Measurements from ENCODE around the gene CCL7.

The CCL7 gene

GRCh38 chr17:34252444-34253138, 17.4 kb upstream of the CCL7 start:
- Histone ChIP-seq H3K4me1 (ENCODE audit: control insufficient read depth in 1 of 2, insufficient read depth in 1 of 2, low read depth in 1 of 2, low read length in 1 of 2) (peaks cover 37 to 62% of the 10 kb centered on the region in 2 experiments), H3K4me3 (ENCODE audit: low read depth in 1 of 2, low read length in 1 of 2) (no peak overlapping the region)

GRCh38 chr17:34253139-34253525, 16.9 kb upstream of the CCL7 start:
- TF ChIP-seq CTCF (IDR thresholded peaks at IDR 0.05) = no peak

More at GRCh38 chr17:34252444-34253138, 17.4 kb upstream of the CCL7 start:
- Histone ChIP-seq H3K27ac (no peak overlapping the region), H3K27me3 (peaks cover 11% of the 10 kb centered on the region), H3K9me3 (no peaks in the 10 kb centered on the region), H3K36me3 (no peaks in the 10 kb centered on the region)
- TF ChIP-seq CTCF (IDR thresholded peaks at IDR 0.05) = no peak

GRCh38 chr17:34254146-34254545, 15.9 kb upstream of the CCL7 start:
- no peak for TF ChIP-seq CTCF (IDR thresholded peaks at IDR 0.05)
- Histone ChIP-seq H3K9me3 (no peaks in the 10 kb centered on the region), H3K27ac (no peak overlapping the region), H3K27me3 (peaks cover 11% of the 10 kb centered on the region), H3K36me3 (no peaks in the 10 kb centered on the region), H3K4me3 (ENCODE audit: low read depth in 1 of 2, low read length in 1 of 2) (no peak overlapping the region), H3K4me1 (ENCODE audit: control insufficient read depth in 1 of 2, insufficient read depth in 1 of 2, low read depth in 1 of 2, low read length in 1 of 2) (peaks cover 22 to 46% of the 10 kb centered on the region in 2 experiments)

More at GRCh38 chr17:34253139-34253525, 16.9 kb upstream of the CCL7 start:
- no peak overlapping the region for H3K27ac ChIP-seq
- H3K36me3 ChIP-seq = no peaks in the 10 kb centered on the region
- no peaks in the 10 kb centered on the region for H3K9me3 ChIP-seq
- peaks cover 11% of the 10 kb centered on the region for H3K27me3 ChIP-seq
- H3K4me3 ChIP-seq (ENCODE audit: low read depth in 1 of 2, low read length in 1 of 2) = no peak overlapping the region
- H3K4me1 ChIP-seq (ENCODE audit: control insufficient read depth in 1 of 2, insufficient read depth in 1 of 2, low read depth in 1 of 2, low read length in 1 of 2) = peaks cover 32 to 56% of the 10 kb centered on the region in 2 experiments

- no peak within 1 kb of the TSS for H3K4me3 ChIP-seq (ENCODE audit: low read depth in 1 of 2, low read length in 1 of 2)
- TF ChIP-seq CTCF (IDR thresholded peaks at IDR 0.05) = no peak
- H3K9me3 ChIP-seq = no peaks in the 10 kb centered on the region
- H3K4me1 ChIP-seq (ENCODE audit: control insufficient read depth in 1 of 2, insufficient read depth in 1 of 2, low read depth in 1 of 2, low read length in 1 of 2) = peaks cover 15 to 39% of the 10 kb centered on the region in 2 experiments
- H3K27ac ChIP-seq = no peak within 1 kb of the TSS
- H3K27me3 ChIP-seq = peaks cover 11% of the 10 kb centered on the region
- H3K36me3 ChIP-seq = no peaks in the 10 kb centered on the region
Observed at GRCh38 chr17:34254651-34255380, 15.2 kb upstream of the CCL7 start, which contains the start of gene CCL2. TSS of gene CCL2 (plus strand) at chr17:34255285. CDS start at chr17:34255350, 65 bp downstream.

- no peaks in the 10 kb centered on the region for H3K36me3 ChIP-seq
- H3K4me3 ChIP-seq (ENCODE audit: low read depth in 1 of 2, low read length in 1 of 2) = no peak overlapping the region
- H3K4me1 ChIP-seq (ENCODE audit: control insufficient read depth in 1 of 2, insufficient read depth in 1 of 2, low read depth in 1 of 2, low read length in 1 of 2) = peaks cover 13 to 34% of the 10 kb centered on the region in 2 experiments
- TF ChIP-seq CTCF (IDR thresholded peaks at IDR 0.05) = no peak
- H3K9me3 ChIP-seq = no peaks in the 10 kb centered on the region
- peaks cover 11% of the 10 kb centered on the region for H3K27me3 ChIP-seq
- no peak overlapping the region for H3K27ac ChIP-seq
Observed at GRCh38 chr17:34255381-34255732, 14.7 kb upstream of the CCL7 start.
